Caco-2 (cell line): ENCODE results near the gene DNMT3A. TPM values are rescaled to one million over a fixed set of nuclear protein-coding genes. Genes with fewer than 3 reads are reported as not detected.

ENCODE experiments used
- BruUV-seq: library from RNA; stranded (reverse); fragments of 400-500 nt; replicated peaks from 2 replicates; lab custom pipeline; 2021; lab: Mats Ljungman, UMichigan
- CTCF ChIA-PET: fragments of 300-600 bp; sonication (Branson Sonifier 250); formaldehyde crosslinking; loops from one replicate; lab custom pipeline; 2022; ENCODE audit warnings: antibody characterized with exemption; lab: Charles Lee
- POLR2A ChIA-PET: fragments of 300-600 bp; sonication (Branson Sonifier 250); formaldehyde crosslinking; loops from one replicate; lab custom pipeline; 2022; ENCODE audit warnings: antibody characterized with exemption; lab: Charles Lee
- DNase-seq, 2 experiments: peaks; one replicate each; pipeline versions ENCODE4 v3.0.0 to v3.0.0-alpha.2; 2020 to 2022
- H3K27me3 ChIP-seq: replicated peaks from 2 replicates; pipeline ENCODE4 v1.6.0; 2011; ENCODE audit warnings: low read length; ENCODE audit not compliant: control insufficient read depth, insufficient read depth
- H3K36me3 ChIP-seq: 2 replicates; pipeline ENCODE4 v1.5.1; 2011; ENCODE audit warnings: low read length; ENCODE audit not compliant: control insufficient read depth, insufficient read depth
- H3K4me1 ChIP-seq: fragments of 250-450 bp; sonication (Bioruptor Pico); 2 replicates; pipeline ENCODE4 v1.5.1; 2020; ENCODE audit warnings: mild to moderate bottlenecking
- H3K4me3 ChIP-seq: 2 replicates; pipeline ENCODE4 v1.5.1; 2011; ENCODE audit warnings: low read depth, mild to moderate bottlenecking, control low read depth, low read length
- H3K9me3 ChIP-seq: fragments of 250-450 bp; sonication (Bioruptor Pico); 2 replicates; pipeline ENCODE4 v1.5.1; 2020; ENCODE audit warnings: mild to moderate bottlenecking, moderate library complexity
- H3K27ac Mint-ChIP-seq: one replicate; pipeline ENCODE4 v1.8.0; 2022; ENCODE audit warnings: mixed read lengths; ENCODE audit not compliant: unreplicated experiment
- H3K27me3 Mint-ChIP-seq: one replicate; pipeline ENCODE4 v1.8.0; 2022; ENCODE audit warnings: mixed read lengths; ENCODE audit not compliant: insufficient read depth, unreplicated experiment
- H3K36me3 Mint-ChIP-seq: one replicate; pipeline ENCODE4 v1.8.0; 2022; ENCODE audit warnings: mild to moderate bottlenecking, mixed read lengths; ENCODE audit not compliant: insufficient read depth, unreplicated experiment
- H3K4me1 Mint-ChIP-seq: one replicate; pipeline ENCODE4 v1.8.0; 2022; ENCODE audit warnings: low read depth, mixed read lengths; ENCODE audit not compliant: unreplicated experiment
- H3K4me3 Mint-ChIP-seq: one replicate; pipeline ENCODE4 v1.8.0; 2022; ENCODE audit warnings: mild to moderate bottlenecking, moderate library complexity, mixed read lengths; ENCODE audit not compliant: unreplicated experiment
- H3K9me3 Mint-ChIP-seq: one replicate; pipeline ENCODE4 v1.8.0; 2022; ENCODE audit warnings: mixed read lengths; ENCODE audit not compliant: unreplicated experiment
- CTCF ChIP-seq, 2 experiments: fragments of 200-600 bp in 1 of 2; IDR thresholded peaks; 1 replicate in 1 of 2; 2 replicates in 1 of 2; pipeline versions ENCODE4 v1.5.1 to v1.8.0; 2011 to 2022; ENCODE audit warnings: antibody characterized with exemption in 1 of 2, control low read depth in 1 of 2, inconsistent platforms in 1 of 2, low read depth in 1 of 2, low read length in 1 of 2, mild to moderate bottlenecking in 1 of 2, moderate library complexity in 1 of 2; ENCODE audit not compliant: insufficient read depth in 1 of 2, severe bottlenecking in 1 of 2, unreplicated experiment in 1 of 2
- intact Hi-C: fragments of 100-400 bp; cut with micrococcal nuclease; formaldehyde crosslinking; loops from one replicate; pipeline ENCODE4 v1.10.0; 2022; ENCODE audit not compliant: unreplicated experiment
- total RNA-seq: library from RNA; stranded (reverse); gene quantifications from 2 replicates; pipeline ENCODE4 v1.2.3, GENCODE V29; 2022

The DNMT3A gene
- total RNA-seq, 1 experiment from 2014 or later = 72.2 TPM

- Mint-ChIP-seq H3K27ac (no peak overlapping the region), H3K4me1 (no peaks in the 10 kb centered on the region), H3K9me3 (no peaks in the 10 kb centered on the region), H3K4me3 (no peak overlapping the region), H3K27me3 (no peaks in the 10 kb centered on the region), H3K36me3 (no peaks in the 10 kb centered on the region)
- Histone ChIP-seq H3K4me3 (no peak overlapping the region), H3K9me3 (no peaks in the 10 kb centered on the region), H3K27me3 (no peaks in the 10 kb centered on the region), H3K36me3 (no peaks in the 10 kb centered on the region), H3K4me1 (no peaks in the 10 kb centered on the region)
- DNase-seq = no peak
- ChIA-PET POLR2A (no interaction called here), CTCF (no interaction called here)
- no TSS peak for BruUV-seq
- no peak for TF ChIP-seq CTCF (IDR thresholded peaks at IDR 0.05; ENCODE audit: insufficient read depth in 1 of 2, low read depth in 1 of 2, low read length in 1 of 2, severe bottlenecking in 1 of 2, unreplicated experiment in 1 of 2)
- intact Hi-C loops = no loop called here
Measured at GRCh38 chr2:25293145-25293544, 48.6 kb downstream of the DNMT3A start.

GRCh38 chr2:25292408-25292807 lies 49.3 kb downstream of the DNMT3A start:
- no peak for TF ChIP-seq CTCF (IDR thresholded peaks at IDR 0.05; ENCODE audit: insufficient read depth in 1 of 2, low read depth in 1 of 2, low read length in 1 of 2, severe bottlenecking in 1 of 2, unreplicated experiment in 1 of 2)
- Mint-ChIP-seq H3K9me3 (no peaks in the 10 kb centered on the region), H3K36me3 (no peaks in the 10 kb centered on the region), H3K4me3 (no peak overlapping the region), H3K27ac (no peak overlapping the region), H3K4me1 (no peaks in the 10 kb centered on the region), H3K27me3 (no peaks in the 10 kb centered on the region)
- intact Hi-C loops = no loop called here
- H3K36me3 ChIP-seq = no peaks in the 10 kb centered on the region
- ChIA-PET POLR2A (no interaction called here), CTCF (no interaction called here)
- H3K4me1 ChIP-seq = no peaks in the 10 kb centered on the region
- no peak for DNase-seq
- no peaks in the 10 kb centered on the region for H3K9me3 ChIP-seq
- no peak overlapping the region for H3K4me3 ChIP-seq
- H3K27me3 ChIP-seq = no peaks in the 10 kb centered on the region
- no TSS peak for BruUV-seq

- Histone ChIP-seq H3K4me1 (no peaks in the 10 kb centered on the region), H3K36me3 (no peaks in the 10 kb centered on the region), H3K9me3 (no peaks in the 10 kb centered on the region), H3K27me3 (no peaks in the 10 kb centered on the region), H3K4me3 (no peak overlapping the region)
- no peak overlapping the region for H3K4me3 Mint-ChIP-seq
- no peak for DNase-seq
- H3K27me3 Mint-ChIP-seq = no peaks in the 10 kb centered on the region
- no peaks in the 10 kb centered on the region for H3K9me3 Mint-ChIP-seq
- no TSS peak for BruUV-seq
- ChIA-PET CTCF (interaction anchor here (0.7 kb wide), 1 partner anchor 20 kb away, joined by 3 read pairs; no protein-coding TSS in a partner anchor), POLR2A (no interaction called here)
- intact Hi-C loops = no loop called here
- H3K27ac Mint-ChIP-seq = no peak overlapping the region
- H3K36me3 Mint-ChIP-seq = no peaks in the 10 kb centered on the region
- TF ChIP-seq CTCF (IDR thresholded peaks at IDR 0.05; ENCODE audit: insufficient read depth in 1 of 2, low read depth in 1 of 2, low read length in 1 of 2, severe bottlenecking in 1 of 2, unreplicated experiment in 1 of 2) = no peak
- H3K4me1 Mint-ChIP-seq = no peaks in the 10 kb centered on the region
Measured at GRCh38 chr2:25290811-25291495, 50.8 kb downstream of the DNMT3A start.
